HL-60 (cell line): ENCODE results near the gene PDZD8.

Source experiments
- DNase-seq, 2 experiments: peaks; one replicate each; pipeline ENCODE4 v3.0.0-alpha.2; 2010 to 2020; ENCODE audit warnings: low read depth in 1 of 2, low spot score in 1 of 2
- H3K27ac ChIP-seq: fragments of 250-450 bp; sonication (Bioruptor Pico); replicated peaks from 2 replicates; pipeline ENCODE4 v1.5.1; 2020; ENCODE audit warnings: mild to moderate bottlenecking, moderate library complexity
- H3K27me3 ChIP-seq: fragments of 250-450 bp; sonication (Bioruptor Pico); 2 replicates; pipeline ENCODE4 v1.5.1; 2021; ENCODE audit warnings: mild to moderate bottlenecking, moderate library complexity; ENCODE audit not compliant: insufficient read depth, poor library complexity, severe bottlenecking
- H3K4me3 ChIP-seq: replicated peaks from 2 replicates; pipeline ENCODE4 v1.5.1; 2011; ENCODE audit warnings: mild to moderate bottlenecking, control low read depth, low read length; ENCODE audit not compliant: insufficient read depth
- CTCF ChIP-seq: IDR thresholded peaks from one replicate; pipeline ENCODE4 v1.5.1; 2011; ENCODE audit warnings: low read length, control low read depth, inconsistent platforms; ENCODE audit not compliant: insufficient read depth
- GABPA ChIP-seq: IDR thresholded peaks from 2 replicates; pipeline ENCODE4 v1.6.1; 2012; ENCODE audit warnings: low read depth
- POLR2AphosphoS5 ChIP-seq: IDR thresholded peaks from 2 replicates; pipeline ENCODE4 v1.6.1; 2012; ENCODE audit warnings: low read depth
- REST ChIP-seq: IDR thresholded peaks from 2 replicates; pipeline ENCODE4 v1.6.1; 2012; ENCODE audit warnings: low read depth; ENCODE audit not compliant: insufficient replicate concordance
- SPI1 ChIP-seq: IDR thresholded peaks from 2 replicates; pipeline ENCODE4 v1.6.1; 2012; ENCODE audit warnings: low read depth, mild to moderate bottlenecking, borderline replicate concordance

PDZD8 gene

DNA sequence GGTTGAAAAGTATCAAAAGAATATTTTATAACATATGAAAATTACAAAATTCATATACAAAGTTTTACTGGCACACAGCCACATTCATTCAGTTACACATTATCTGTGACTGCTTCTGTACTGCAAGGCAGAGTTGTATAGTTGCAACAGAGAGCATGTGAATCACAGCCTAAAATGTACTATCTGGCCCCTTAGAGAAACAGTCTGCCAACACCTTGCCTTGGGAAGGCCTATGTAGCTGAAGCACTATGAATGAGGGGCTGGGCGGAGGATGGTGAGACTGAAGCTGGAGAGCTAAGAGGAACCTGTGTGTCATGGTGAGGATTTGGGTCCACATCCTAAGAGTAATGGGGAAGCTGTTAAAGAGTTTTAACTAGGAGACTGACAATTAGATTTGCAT is 35.7 kb downstream of the PDZD8 start:
- Histone ChIP-seq H3K27ac (no peak overlapping the region), H3K4me3 (no peak overlapping the region), H3K27me3 (no peaks in the 10 kb centered on the region)
- TF ChIP-seq GABPA: no peak
- no peak for TF ChIP-seq CTCF
- no peak for TF ChIP-seq REST
- no peak for TF ChIP-seq SPI1
- TF ChIP-seq POLR2AphosphoS5: no peak
- no peak for DNase-seq

GRCh38 chr10:117334926-117335325 is 40.3 kb downstream of the PDZD8 start:
- H3K27me3 ChIP-seq: no peaks in the 10 kb centered on the region
- no peak for DNase-seq
- no peak overlapping the region for H3K4me3 ChIP-seq
- no peak for TF ChIP-seq POLR2AphosphoS5
- TF ChIP-seq SPI1: no peak
- no peak for TF ChIP-seq CTCF
- no peak for TF ChIP-seq GABPA
- no peak for TF ChIP-seq REST
- H3K27ac ChIP-seq: no peak overlapping the region

DNA sequence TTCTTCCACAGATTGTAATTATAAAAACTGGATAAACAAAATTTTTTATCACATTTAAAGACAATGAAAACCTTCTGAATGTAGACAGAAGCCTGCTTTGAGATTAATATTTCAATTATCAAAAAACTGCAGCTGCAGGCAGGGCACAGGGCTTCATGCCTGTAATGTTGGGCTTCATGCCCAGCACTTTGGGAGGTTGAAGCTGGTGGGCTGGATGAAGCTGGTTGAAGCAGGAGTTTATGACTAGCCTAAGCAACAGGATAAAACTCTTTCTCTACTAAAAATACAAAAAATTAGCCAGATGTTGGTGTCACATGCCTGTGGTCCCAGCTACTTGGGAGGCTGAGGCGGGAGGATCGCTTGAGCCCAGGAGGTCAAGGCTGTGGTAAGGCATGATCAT is 41.2 kb downstream of the PDZD8 start:
- TF ChIP-seq SPI1 (no peak), REST (no peak), GABPA (no peak), CTCF (no peak), POLR2AphosphoS5 (no peak)
- Histone ChIP-seq H3K4me3 (no peak overlapping the region), H3K27me3 (no peaks in the 10 kb centered on the region), H3K27ac (no peak overlapping the region)
- no peak for DNase-seq
